Peyer's patch (tissue), 4 donors: ENCODE measurements around the gene PI4KA.

Source experiments
- POLR2A ChIP-seq, 2 donors: fragments of 450-650 bp; IDR thresholded peaks; one replicate each; pipeline ENCODE4 v1.5.1; 2017; ENCODE audit warnings: antibody characterized with exemption in 2 of 2, mild to moderate bottlenecking in 2 of 2, moderate library complexity in 2 of 2
- TF ChIP-seq, protein P1 (sequence below), 6 experiments: fragments of 450-650 bp in 4 of 6; fragments of 200-600 bp in 2 of 6; sonication (generic) in 1 of 6; IDR thresholded peaks; one replicate each; pipeline ENCODE4 v1.5.1; 2017 to 2019; ENCODE audit warnings: antibody characterized with exemption in 6 of 6, mild to moderate bottlenecking in 3 of 6, moderate library complexity in 1 of 6

DNA sequence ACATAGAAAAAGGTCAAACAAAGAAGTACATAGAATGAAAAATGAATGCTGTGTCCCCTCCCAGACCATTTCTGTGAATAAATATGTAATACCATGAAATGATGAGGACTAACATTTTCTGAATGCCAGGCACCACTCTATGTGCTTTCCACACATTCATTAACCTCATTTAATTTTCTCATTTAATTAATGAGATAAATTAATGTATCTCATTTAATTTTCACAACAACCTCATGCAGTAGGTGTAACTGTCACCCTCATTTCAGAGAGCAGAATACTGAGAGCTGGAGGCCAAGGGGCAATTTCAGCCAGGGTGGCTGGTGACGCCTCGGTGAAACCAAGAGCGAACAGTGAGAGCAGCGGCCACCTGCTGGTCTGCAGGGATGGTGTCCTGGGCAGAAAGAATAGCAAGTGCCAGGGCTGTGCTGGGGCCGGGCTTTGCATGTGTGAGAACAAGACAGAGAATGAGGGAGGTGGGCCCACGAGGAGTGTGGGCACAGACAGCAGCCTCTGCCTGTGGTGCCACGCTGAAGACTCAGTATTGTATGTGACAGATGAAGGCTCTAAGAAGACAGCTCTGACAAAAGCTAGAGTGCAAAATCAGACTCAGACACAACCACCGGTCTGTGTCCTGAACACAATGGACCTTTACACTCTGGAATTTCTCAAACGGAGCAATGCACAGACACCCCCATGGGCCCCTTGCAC is 86.5 kb downstream of the PI4KA start:
- TF ChIP-seq, protein P1, sequence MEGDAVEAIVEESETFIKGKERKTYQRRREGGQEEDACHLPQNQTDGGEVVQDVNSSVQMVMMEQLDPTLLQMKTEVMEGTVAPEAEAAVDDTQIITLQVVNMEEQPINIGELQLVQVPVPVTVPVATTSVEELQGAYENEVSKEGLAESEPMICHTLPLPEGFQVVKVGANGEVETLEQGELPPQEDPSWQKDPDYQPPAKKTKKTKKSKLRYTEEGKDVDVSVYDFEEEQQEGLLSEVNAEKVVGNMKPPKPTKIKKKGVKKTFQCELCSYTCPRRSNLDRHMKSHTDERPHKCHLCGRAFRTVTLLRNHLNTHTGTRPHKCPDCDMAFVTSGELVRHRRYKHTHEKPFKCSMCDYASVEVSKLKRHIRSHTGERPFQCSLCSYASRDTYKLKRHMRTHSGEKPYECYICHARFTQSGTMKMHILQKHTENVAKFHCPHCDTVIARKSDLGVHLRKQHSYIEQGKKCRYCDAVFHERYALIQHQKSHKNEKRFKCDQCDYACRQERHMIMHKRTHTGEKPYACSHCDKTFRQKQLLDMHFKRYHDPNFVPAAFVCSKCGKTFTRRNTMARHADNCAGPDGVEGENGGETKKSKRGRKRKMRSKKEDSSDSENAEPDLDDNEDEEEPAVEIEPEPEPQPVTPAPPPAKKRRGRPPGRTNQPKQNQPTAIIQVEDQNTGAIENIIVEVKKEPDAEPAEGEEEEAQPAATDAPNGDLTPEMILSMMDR (IDR thresholded peaks at IDR 0.05) = no peak
- TF ChIP-seq POLR2A (IDR thresholded peaks at IDR 0.05) = no peak
